LNCAP (cell line): ENCODE measurements around the gene RXFP3.

ENCODE experiments used
- CTCF ChIP-seq: fragments of 450-650 bp; IDR thresholded peaks from 2 replicates; pipeline ENCODE4 v1.5.1; 2017; ENCODE audit warnings: mild to moderate bottlenecking

The RXFP3 gene

DNA sequence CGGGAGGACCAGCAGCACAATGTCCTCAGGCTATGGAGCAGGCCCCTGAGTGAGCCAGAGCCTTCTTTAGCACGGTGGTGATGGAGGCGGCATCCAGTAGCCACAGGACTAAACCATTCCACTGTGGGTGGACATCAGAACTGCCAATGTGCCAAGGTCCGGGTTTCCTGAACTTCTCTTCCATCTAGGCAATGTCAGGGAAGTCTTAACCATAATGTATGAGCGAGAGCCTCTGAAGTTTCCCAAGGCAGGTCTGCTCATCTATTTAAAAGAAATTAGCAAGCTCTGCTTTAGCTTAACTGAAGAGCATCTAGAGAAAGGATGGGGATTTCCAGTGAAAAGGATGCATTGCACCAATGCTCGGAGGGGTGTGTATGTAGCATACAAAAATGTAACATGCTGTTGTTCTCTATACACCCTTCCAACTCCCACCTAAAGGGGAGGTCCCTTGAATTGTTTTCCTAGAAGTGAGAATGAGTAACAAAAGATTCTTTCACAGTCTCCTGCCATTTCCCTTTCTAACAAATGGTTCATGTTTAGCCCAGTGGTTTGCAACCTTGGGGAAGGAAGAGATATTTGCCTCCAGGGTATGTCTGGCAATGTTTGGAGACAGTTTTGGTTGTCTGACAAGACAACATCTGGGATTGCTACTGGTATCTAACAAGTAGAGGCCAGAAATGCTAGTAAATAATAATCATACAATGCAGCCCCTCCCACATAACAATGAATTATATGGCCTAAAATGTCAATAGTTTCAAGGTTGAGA, 6.1 kb upstream of the RXFP3 start:
- no peak for TF ChIP-seq CTCF

DNA sequence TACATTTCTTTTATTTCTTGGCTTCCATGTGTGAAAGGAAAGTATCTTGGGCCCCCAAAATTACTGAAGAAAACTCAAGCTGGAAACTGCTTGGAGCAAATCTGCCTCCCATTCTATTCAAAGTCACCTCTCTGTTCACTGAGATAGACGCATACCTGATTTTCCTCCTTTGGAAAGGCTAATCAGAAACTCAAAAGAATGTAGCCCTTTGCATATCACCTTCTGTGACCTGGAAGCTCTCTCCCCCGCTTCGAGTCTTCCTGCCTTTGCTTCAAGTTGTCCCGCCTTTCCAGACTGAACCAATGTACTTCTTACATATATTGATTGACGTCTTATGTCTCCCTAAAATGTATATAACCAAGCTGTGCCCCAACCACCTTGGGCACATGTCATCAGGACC, 5.0 kb upstream of the RXFP3 start:
- no peak for TF ChIP-seq CTCF

GRCh38 chr5:33933723-33934169, 2.4 kb upstream of the RXFP3 start:
- no peak for TF ChIP-seq CTCF

- TF ChIP-seq CTCF, result no peak
Measured at GRCh38 chr5:33934176-33934575, 2.0 kb upstream of the RXFP3 start.

GRCh38 chr5:33936004-33936380, 194 bp upstream of the RXFP3 start:
- no peak for TF ChIP-seq CTCF

DNA sequence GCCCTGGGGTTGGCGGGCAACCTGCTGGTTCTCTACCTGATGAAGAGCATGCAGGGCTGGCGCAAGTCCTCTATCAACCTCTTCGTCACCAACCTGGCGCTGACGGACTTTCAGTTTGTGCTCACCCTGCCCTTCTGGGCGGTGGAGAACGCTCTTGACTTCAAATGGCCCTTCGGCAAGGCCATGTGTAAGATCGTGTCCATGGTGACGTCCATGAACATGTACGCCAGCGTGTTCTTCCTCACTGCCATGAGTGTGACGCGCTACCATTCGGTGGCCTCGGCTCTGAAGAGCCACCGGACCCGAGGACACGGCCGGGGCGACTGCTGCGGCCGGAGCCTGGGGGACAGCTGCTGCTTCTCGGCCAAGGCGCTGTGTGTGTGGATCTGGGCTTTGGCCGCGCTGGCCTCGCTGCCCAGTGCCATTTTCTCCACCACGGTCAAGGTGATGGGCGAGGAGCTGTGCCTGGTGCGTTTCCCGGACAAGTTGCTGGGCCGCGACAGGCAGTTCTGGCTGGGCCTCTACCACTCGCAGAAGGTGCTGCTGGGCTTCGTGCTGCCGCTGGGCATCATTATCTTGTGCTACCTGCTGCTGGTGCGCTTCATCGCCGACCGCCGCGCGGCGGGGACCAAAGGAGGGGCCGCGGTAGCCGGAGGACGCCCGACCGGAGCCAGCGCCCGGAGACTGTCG, 976 bp downstream of the RXFP3 start:
- TF ChIP-seq CTCF, result no peak

DNA sequence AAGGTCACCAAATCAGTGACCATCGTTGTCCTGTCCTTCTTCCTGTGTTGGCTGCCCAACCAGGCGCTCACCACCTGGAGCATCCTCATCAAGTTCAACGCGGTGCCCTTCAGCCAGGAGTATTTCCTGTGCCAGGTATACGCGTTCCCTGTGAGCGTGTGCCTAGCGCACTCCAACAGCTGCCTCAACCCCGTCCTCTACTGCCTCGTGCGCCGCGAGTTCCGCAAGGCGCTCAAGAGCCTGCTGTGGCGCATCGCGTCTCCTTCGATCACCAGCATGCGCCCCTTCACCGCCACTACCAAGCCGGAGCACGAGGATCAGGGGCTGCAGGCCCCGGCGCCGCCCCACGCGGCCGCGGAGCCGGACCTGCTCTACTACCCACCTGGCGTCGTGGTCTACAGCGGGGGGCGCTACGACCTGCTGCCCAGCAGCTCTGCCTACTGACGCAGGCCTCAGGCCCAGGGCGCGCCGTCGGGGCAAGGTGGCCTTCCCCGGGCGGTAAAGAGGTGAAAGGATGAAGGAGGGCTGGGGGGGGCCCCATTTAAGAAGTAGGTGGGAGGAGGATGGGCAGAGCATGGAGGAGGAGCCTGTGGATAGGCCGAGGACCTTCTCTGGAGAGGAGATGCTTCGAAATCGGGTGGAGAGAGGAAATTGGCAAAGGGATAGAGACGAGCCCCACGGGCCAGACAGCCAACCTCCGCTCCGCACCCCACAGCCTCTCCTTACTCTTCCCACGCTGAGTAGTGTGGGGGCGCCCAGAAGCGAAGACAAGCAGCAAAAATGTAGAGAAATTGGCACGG, 1.7 kb downstream of the RXFP3 start:
- no peak for TF ChIP-seq CTCF
